ENCODE measurements around the gene DPYSL3.
A peak's percentile ranks its signal among the peaks of the same experiment; 100 is the strongest.

Gene DPYSL3

GRCh38 chr5:147427521-147428401 lies 82.1 kb downstream of the DPYSL3 start:
- DNase-seq (ENCODE audit: low read depth): no peak
- no peak for TF ChIP-seq CTCF (IDR thresholded peaks at IDR 0.05; ENCODE audit: low read depth, low read length, missing control alignments)
- H3K4me3 ChIP-seq (ENCODE audit: low read depth, low read length): no peak overlapping the region
- in situ Hi-C loops (cut with HindIII; ENCODE audit: low sequenced_read_pairs): no loop called here

GRCh38 chr5:147426640-147427327 lies 83.1 kb downstream of the DPYSL3 start:
- in situ Hi-C loops (cut with HindIII; ENCODE audit: low sequenced_read_pairs): no loop called here
- H3K4me3 ChIP-seq (ENCODE audit: low read depth, low read length): no peak overlapping the region
- TF ChIP-seq CTCF (IDR thresholded peaks at IDR 0.05; ENCODE audit: low read depth, low read length, missing control alignments): no peak
- no peak for DNase-seq (ENCODE audit: low read depth)

GRCh38 chr5:147418613-147419012 lies 91.3 kb downstream of the DPYSL3 start:
- in situ Hi-C loops (cut with HindIII; ENCODE audit: low sequenced_read_pairs): no loop called here
- no peak for DNase-seq (ENCODE audit: low read depth)
- H3K4me3 ChIP-seq (ENCODE audit: low read depth, low read length): no peak overlapping the region
- TF ChIP-seq CTCF (IDR thresholded peaks at IDR 0.05; ENCODE audit: low read depth, low read length, missing control alignments): no peak

GRCh38 chr5:147417135-147417813 lies 92.6 kb downstream of the DPYSL3 start:
- no peak for TF ChIP-seq CTCF (IDR thresholded peaks at IDR 0.05; ENCODE audit: low read depth, low read length, missing control alignments)
- peak; percentile 92 for DNase-seq (ENCODE audit: low read depth)
- no peak overlapping the region for H3K4me3 ChIP-seq (ENCODE audit: low read depth, low read length)
- in situ Hi-C loops (cut with HindIII; ENCODE audit: low sequenced_read_pairs): no loop called here

- TF ChIP-seq CTCF (IDR thresholded peaks at IDR 0.05; ENCODE audit: low read depth, low read length, missing control alignments): no peak
- no peak overlapping the region for H3K4me3 ChIP-seq (ENCODE audit: low read depth, low read length)
- no peak for DNase-seq (ENCODE audit: low read depth)
- in situ Hi-C loops (cut with HindIII; ENCODE audit: low sequenced_read_pairs): no loop called here
These were observed 94.2 kb downstream of the DPYSL3 start for GRCh38 chr5:147415651-147416050.

GRCh38 chr5:147413266-147413665 lies 96.6 kb downstream of the DPYSL3 start:
- no peak overlapping the region for H3K4me3 ChIP-seq (ENCODE audit: low read depth, low read length)
- peak; percentile 86 for DNase-seq (ENCODE audit: low read depth)
- no peak for TF ChIP-seq CTCF (IDR thresholded peaks at IDR 0.05; ENCODE audit: low read depth, low read length, missing control alignments)
- in situ Hi-C loops (cut with HindIII; ENCODE audit: low sequenced_read_pairs): no loop called here
